GM06990 (cell line): Measurements from ENCODE around the gene SLC7A1.

Source experiments
- DNase-seq: peaks from one replicate; pipeline ENCODE4 v3.0.0-alpha.2; 2011; ENCODE audit not compliant: insufficient read length; ENCODE audit errors: extremely low read depth
- H3K27me3 ChIP-seq: replicated peaks from 2 replicates; pipeline ENCODE4 v1.6.0; 2011; ENCODE audit warnings: low read length; ENCODE audit not compliant: control insufficient read depth, insufficient read depth
- H3K36me3 ChIP-seq: 2 replicates; pipeline ENCODE4 v1.5.1; 2011; ENCODE audit warnings: low read length; ENCODE audit not compliant: control insufficient read depth, insufficient read depth
- H3K4me3 ChIP-seq: replicated peaks from 2 replicates; pipeline ENCODE4 v1.5.1; 2011; ENCODE audit warnings: low read depth, mild to moderate bottlenecking, control low read depth, low read length
- CTCF ChIP-seq: IDR thresholded peaks from 2 replicates; pipeline ENCODE4 v1.5.1; 2011; ENCODE audit warnings: low read length, control low read depth, mild to moderate bottlenecking, inconsistent platforms; ENCODE audit not compliant: insufficient read depth, poor library complexity, severe bottlenecking

SLC7A1 gene

DNA sequence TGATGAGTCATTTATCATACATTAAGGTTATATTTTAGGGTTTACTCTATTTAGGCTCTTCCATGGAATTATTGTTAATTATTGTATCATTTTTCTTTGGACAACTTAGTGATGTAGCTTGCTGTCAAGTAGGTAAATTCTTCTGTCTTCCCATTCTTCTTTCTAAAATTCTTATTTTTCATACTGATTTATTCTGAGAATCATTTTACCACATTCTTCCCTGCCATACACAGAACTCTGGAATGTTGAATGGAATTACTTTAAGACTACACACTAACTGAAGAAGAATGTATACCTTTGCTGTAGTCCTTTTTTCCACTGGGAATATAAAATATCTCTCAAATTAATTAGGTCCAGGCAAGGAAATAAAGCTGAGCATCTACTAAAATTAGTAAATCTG, 24.5 kb upstream of the SLC7A1 start:
- no peaks in the 10 kb centered on the region for H3K36me3 ChIP-seq
- H3K27me3 ChIP-seq, result no peaks in the 10 kb centered on the region
- no peak for DNase-seq
- TF ChIP-seq CTCF, result no peak
- H3K4me3 ChIP-seq, result no peak overlapping the region

DNA sequence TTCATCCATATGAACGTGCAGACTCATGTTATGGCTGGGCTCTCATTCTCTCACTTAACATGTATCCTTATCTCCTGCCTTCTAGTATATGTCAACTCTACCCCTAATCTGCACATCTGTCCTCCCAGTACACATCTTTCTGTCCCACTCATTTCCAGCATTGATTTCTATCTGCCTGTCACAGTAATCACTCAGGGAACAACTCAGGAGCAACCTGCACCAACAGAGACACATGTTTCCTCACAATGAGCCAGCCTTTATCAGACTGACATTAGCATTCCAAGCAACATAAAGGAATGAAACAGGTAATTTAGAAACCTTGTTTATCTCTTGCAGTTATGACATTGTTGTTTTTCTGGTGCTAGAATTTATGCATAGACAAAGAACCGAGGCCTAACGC, 17.6 kb upstream of the SLC7A1 start:
- DNase-seq, result no peak
- no peak for TF ChIP-seq CTCF
- H3K36me3 ChIP-seq, result no peaks in the 10 kb centered on the region
- H3K4me3 ChIP-seq, result no peak overlapping the region
- no peaks in the 10 kb centered on the region for H3K27me3 ChIP-seq

- Histone ChIP-seq H3K36me3 (no peaks in the 10 kb centered on the region), H3K4me3 (no peak overlapping the region), H3K27me3 (no peaks in the 10 kb centered on the region)
- no peak for TF ChIP-seq CTCF
- no peak for DNase-seq
Observed at GRCh38 chr13:29607465-29607864, 12.0 kb upstream of the SLC7A1 start.

- Histone ChIP-seq H3K27me3 (no peaks in the 10 kb centered on the region), H3K4me3 (no peak overlapping the region), H3K36me3 (no peaks in the 10 kb centered on the region)
- DNase-seq, result no peak
- TF ChIP-seq CTCF, result no peak
Observed at GRCh38 chr13:29605860-29606526, 10.5 kb upstream of the SLC7A1 start.

DNA sequence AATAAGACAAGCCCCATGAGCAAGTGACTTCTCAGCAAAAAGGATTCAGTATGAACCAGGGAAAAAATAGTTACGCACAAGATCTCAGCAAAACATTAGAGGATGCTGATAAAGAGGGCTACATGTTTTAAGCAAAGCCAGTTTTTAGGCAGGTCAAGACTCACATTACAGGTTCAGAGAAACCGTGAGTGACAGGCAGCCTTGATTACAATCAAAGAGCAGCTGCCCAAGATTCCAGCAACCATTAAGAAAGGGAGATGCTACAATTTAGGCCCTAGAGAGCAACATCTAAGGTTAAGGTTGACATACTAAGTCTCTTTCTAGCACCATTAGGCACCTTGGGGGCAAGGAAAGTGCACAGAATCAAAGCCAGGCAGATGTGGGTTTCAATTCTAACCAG, 2.8 kb upstream of the SLC7A1 start:
- H3K27me3 ChIP-seq, result no peaks in the 10 kb centered on the region
- no peak for TF ChIP-seq CTCF
- H3K36me3 ChIP-seq, result no peaks in the 10 kb centered on the region
- no peak for DNase-seq
- H3K4me3 ChIP-seq, result no peak overlapping the region

- Histone ChIP-seq H3K36me3 (no peaks in the 10 kb centered on the region), H3K4me3 (no peak overlapping the region), H3K27me3 (no peaks in the 10 kb centered on the region)
- TF ChIP-seq CTCF, result no peak
- DNase-seq, result no peak
Observed at GRCh38 chr13:29597706-29598105, 2.2 kb upstream of the SLC7A1 start.
